SK-N-SH (cell line): Measurements from ENCODE around the gene EGFLAM. TPM values are rescaled to one million over a fixed set of nuclear protein-coding genes. Genes with fewer than 3 reads are reported as not detected.

Experiments
- CTCF ChIA-PET: fragments of 300-600, 350-600 bp; formaldehyde crosslinking; extraction: SDS; loops from one replicate; lab custom pipeline; 2021; lab: Yijun Ruan, JAX
- POLR2A ChIA-PET: fragments of 350-600 bp; sonication (Branson Sonifier 250); formaldehyde crosslinking; extraction: SDS; loops from one replicate; lab custom pipeline; 2020; ENCODE audit warnings: antibody characterized with exemption, inconsistent platforms; lab: Yijun Ruan, JAX
- DNase-seq: peaks from one replicate; pipeline ENCODE4 v3.0.0; 2012
- H2AFZ ChIP-seq: fragments of 200-600 bp; sonication (generic); 2 replicates; pipeline ENCODE4 v1.8.1; 2016; ENCODE audit warnings: antibody characterized with exemption, mild to moderate bottlenecking, low read depth
- H3F3A ChIP-seq: fragments of 200-600 bp; sonication (generic); replicated peaks from 2 replicates; pipeline ENCODE3; 2016; ENCODE audit warnings: antibody characterized with exemption, mild to moderate bottlenecking; ENCODE audit not compliant: insufficient read depth
- H3K27ac ChIP-seq, 2 experiments: fragments of 200-500 bp in 1 of 2; fragments of 200-600 bp in 1 of 2; sonication (Bioruptor generic) in 1 of 2; sonication (generic), shearing (Covaris generic) in 1 of 2; 2 replicates each; pipeline versions ENCODE4 v1.5.1 to v1.6.1; 2014 to 2016; ENCODE audit warnings: low read depth in 2 of 2, inconsistent platforms in 1 of 2, low read length in 1 of 2, mild to moderate bottlenecking in 1 of 2, mixed read lengths in 1 of 2
- H3K27me3 ChIP-seq: fragments of 200-600 bp; sonication (generic), shearing (Covaris generic); 2 replicates; pipeline ENCODE4 v1.6.1; 2016; ENCODE audit warnings: mixed run types; ENCODE audit not compliant: insufficient read depth
- H3K36me3 ChIP-seq, 2 experiments: fragments of 200-500 bp in 1 of 2; fragments of 200-600 bp in 1 of 2; sonication (Bioruptor generic) in 1 of 2; sonication (generic) in 1 of 2; replicated peaks in 1 of 2; 2 replicates each; pipeline versions ENCODE3 to v1.5.1; 2014 to 2016; ENCODE audit warnings: low read length in 1 of 2, mild to moderate bottlenecking in 1 of 2; ENCODE audit not compliant: insufficient read depth in 2 of 2, control insufficient read depth in 1 of 2
- H3K4me1 ChIP-seq, 2 experiments: fragments of 200-500 bp in 1 of 2; fragments of 200-600 bp in 1 of 2; sonication (Bioruptor generic) in 1 of 2; sonication (generic), shearing (Covaris generic) in 1 of 2; 2 replicates each; pipeline versions ENCODE4 v1.5.1 to v1.6.1; 2014 to 2016; ENCODE audit warnings: low read depth in 1 of 2, low read length in 1 of 2, mixed run types in 1 of 2; ENCODE audit not compliant: insufficient read depth in 2 of 2, control insufficient read depth in 1 of 2
- H3K4me2 ChIP-seq: fragments of 200-600 bp; sonication (generic), shearing (Covaris generic); 2 replicates; pipeline ENCODE4 v1.6.1; 2017; ENCODE audit warnings: mixed run types
- H3K4me3 ChIP-seq, 2 experiments: fragments of 200-500 bp in 1 of 2; fragments of 200-600 bp in 1 of 2; sonication (Bioruptor generic) in 1 of 2; sonication (generic), shearing (Covaris generic) in 1 of 2; 2 replicates each; pipeline versions ENCODE4 v1.5.1 to v1.8.1; 2014 to 2016; ENCODE audit warnings: low read depth in 2 of 2, inconsistent platforms in 1 of 2, low read length in 1 of 2, mild to moderate bottlenecking in 1 of 2, mixed read lengths in 1 of 2, moderate library complexity in 1 of 2
- H3K79me2 ChIP-seq: fragments of 200-600 bp; sonication (generic); 2 replicates; pipeline ENCODE4 v1.8.1; 2017; ENCODE audit warnings: mild to moderate bottlenecking; ENCODE audit not compliant: insufficient read depth
- H3K9ac ChIP-seq: fragments of 200-600 bp; sonication (generic); 2 replicates; pipeline ENCODE4 v1.6.1; 2017; ENCODE audit warnings: mixed run types
- H3K9me2 ChIP-seq: fragments of 200-600 bp; sonication (generic); 2 replicates; pipeline ENCODE4 v1.6.1; 2017; ENCODE audit warnings: mixed run types
- H3K9me3 ChIP-seq: fragments of 200-600 bp; sonication (generic); 2 replicates; pipeline ENCODE4 v1.6.1; 2017; ENCODE audit warnings: mixed run types, mild to moderate bottlenecking, moderate library complexity
- H4K20me1 ChIP-seq: fragments of 200-600 bp; sonication (generic); 2 replicates; pipeline ENCODE4 v1.6.1; 2017; ENCODE audit warnings: mild to moderate bottlenecking, mixed run types; ENCODE audit not compliant: insufficient read depth
- CHD2 ChIP-seq: fragments of 150-350 bp; IDR thresholded peaks from 2 replicates; pipeline ENCODE4 v1.6.1; 2018; ENCODE audit warnings: low read length; ENCODE audit not compliant: partially characterized antibody
- ELF1 ChIP-seq: IDR thresholded peaks from 2 replicates; pipeline ENCODE4 v1.4.0; 2012
- EZH2phosphoT487 ChIP-seq: fragments of 200-600 bp; sonication (generic); IDR thresholded peaks from 2 replicates; pipeline ENCODE4 v1.6.1; 2017; ENCODE audit warnings: low read depth, mixed run types, mild to moderate bottlenecking, antibody characterized with exemption, moderate library complexity, borderline replicate concordance
- FOXJ3 ChIP-seq: sonication (generic); formaldehyde crosslinking; IDR thresholded peaks from 2 replicates; pipeline ENCODE4 v1.5.1; 2020; ENCODE audit warnings: mild to moderate bottlenecking, missing genetic modification reagents
- FOXM1 ChIP-seq: IDR thresholded peaks from 2 replicates; pipeline ENCODE4 v1.4.0; 2012; ENCODE audit warnings: low read depth, mild to moderate bottlenecking
- GATA2 ChIP-seq: sonication (generic); formaldehyde crosslinking; IDR thresholded peaks from 2 replicates; pipeline ENCODE4 v1.5.0; 2020; ENCODE audit warnings: mild to moderate bottlenecking, missing genetic modification reagents
- MXI1 ChIP-seq: IDR thresholded peaks from 2 replicates; pipeline ENCODE4 v1.6.1; 2012; ENCODE audit warnings: mild to moderate bottlenecking, low read depth, low read length, improper control_type of control experiment
- NFIC ChIP-seq: IDR thresholded peaks from 2 replicates; pipeline ENCODE4 v1.4.0; 2012; ENCODE audit warnings: borderline replicate concordance
- PBX3 ChIP-seq: IDR thresholded peaks from 2 replicates; pipeline ENCODE4; 2012
- RAD21 ChIP-seq: IDR thresholded peaks from 2 replicates; pipeline ENCODE4 v1.6.1; 2012; ENCODE audit warnings: mild to moderate bottlenecking, low read length
- RCOR1 ChIP-seq: fragments of 150-350 bp; IDR thresholded peaks from 2 replicates; pipeline ENCODE4 v1.6.1; 2017; ENCODE audit warnings: antibody characterized with exemption, low read length
- RXRA ChIP-seq: IDR thresholded peaks from 2 replicates; pipeline ENCODE4 v1.4.0; 2012; ENCODE audit warnings: low read depth, mild to moderate bottlenecking, borderline replicate concordance
- SMC3 ChIP-seq: IDR thresholded peaks from 2 replicates; pipeline ENCODE4 v1.6.1; 2012; ENCODE audit warnings: low read depth, low read length, improper control_type of control experiment
- USF2 ChIP-seq: fragments of 150-350 bp; IDR thresholded peaks from 2 replicates; pipeline ENCODE4 v1.6.1; 2017; ENCODE audit warnings: antibody characterized with exemption, low read length, low read depth, borderline replicate concordance
- WGBS: methylation state at CpG from one replicate; pipeline ENCODE4 v1.1.6; 2017; ENCODE audit warnings: low lambda C conversion rate; 5-methylcytosine and 5-hydroxymethylcytosine counted together
- polyA plus RNA-seq, 3 experiments: library from polyadenylated mRNA; depleted of rRNA; stranded (reverse); fragments of >200 nt; gene quantifications; 2 replicates each; pipeline ENCODE4 v1.2.3, GENCODE V29; 2012
- TF ChIP-seq, protein P1 (sequence below): IDR thresholded peaks from 2 replicates; pipeline ENCODE4 v1.6.1; 2012; ENCODE audit warnings: mild to moderate bottlenecking, low read depth, low read length, moderate library complexity
- TF ChIP-seq, protein P2 (sequence below): fragments of 150-350 bp; IDR thresholded peaks from 2 replicates; pipeline ENCODE4 v1.6.1; 2016; ENCODE audit warnings: mild to moderate bottlenecking, low read depth, low read length
- TF ChIP-seq, protein P3 (sequence below): IDR thresholded peaks from 2 replicates; pipeline ENCODE4 v1.4.0; 2012; ENCODE audit warnings: low read depth, borderline replicate concordance

The EGFLAM gene
- polyA plus RNA-seq, 1 of the 3 experiments (the other 2 are of a cell fraction): 0.05 TPM

DNA sequence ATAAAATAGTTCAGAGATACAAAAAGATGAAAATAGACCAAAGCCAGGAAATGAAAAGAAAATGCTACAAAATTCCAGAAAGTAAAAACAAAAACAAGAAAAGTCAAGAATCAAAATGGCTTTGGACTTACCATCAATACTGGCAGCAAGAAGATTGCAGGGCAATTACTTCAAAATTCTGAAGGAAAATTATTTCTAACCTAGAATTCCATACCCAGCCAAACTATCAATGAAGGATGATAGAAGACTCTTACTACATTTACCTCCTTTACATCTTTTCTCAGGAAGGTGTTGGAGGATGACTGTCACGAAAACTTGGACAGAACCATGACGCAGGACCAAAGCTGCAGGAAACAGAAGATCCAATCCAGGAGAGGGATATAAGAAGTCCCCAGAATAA is 46.8 kb downstream of the EGFLAM start:
- Histone ChIP-seq H3K4me2 (no peak overlapping the region), H3F3A (no peaks in the 10 kb centered on the region), H3K79me2 (no peaks in the 10 kb centered on the region), H3K27ac (no peak overlapping the region), H3K4me1 (no peaks in the 10 kb centered on the region), H3K4me3 (no peak overlapping the region), H4K20me1 (no peaks in the 10 kb centered on the region), H3K27me3 (no peaks in the 10 kb centered on the region), H3K9ac (no peak overlapping the region), H3K36me3 (no peaks in the 10 kb centered on the region), H3K9me2 (no peaks in the 10 kb centered on the region), H2AFZ (no peak overlapping the region), H3K9me3 (no peaks in the 10 kb centered on the region)
- no peak for DNase-seq
- WGBS: 25% methylated on average over 2 of the region's 2 CpGs
- CTCF ChIA-PET: no interaction called here
- POLR2A ChIA-PET: no interaction called here
- TF ChIP-seq RXRA: no peak
- no peak for TF ChIP-seq RAD21
- TF ChIP-seq, protein P1, sequence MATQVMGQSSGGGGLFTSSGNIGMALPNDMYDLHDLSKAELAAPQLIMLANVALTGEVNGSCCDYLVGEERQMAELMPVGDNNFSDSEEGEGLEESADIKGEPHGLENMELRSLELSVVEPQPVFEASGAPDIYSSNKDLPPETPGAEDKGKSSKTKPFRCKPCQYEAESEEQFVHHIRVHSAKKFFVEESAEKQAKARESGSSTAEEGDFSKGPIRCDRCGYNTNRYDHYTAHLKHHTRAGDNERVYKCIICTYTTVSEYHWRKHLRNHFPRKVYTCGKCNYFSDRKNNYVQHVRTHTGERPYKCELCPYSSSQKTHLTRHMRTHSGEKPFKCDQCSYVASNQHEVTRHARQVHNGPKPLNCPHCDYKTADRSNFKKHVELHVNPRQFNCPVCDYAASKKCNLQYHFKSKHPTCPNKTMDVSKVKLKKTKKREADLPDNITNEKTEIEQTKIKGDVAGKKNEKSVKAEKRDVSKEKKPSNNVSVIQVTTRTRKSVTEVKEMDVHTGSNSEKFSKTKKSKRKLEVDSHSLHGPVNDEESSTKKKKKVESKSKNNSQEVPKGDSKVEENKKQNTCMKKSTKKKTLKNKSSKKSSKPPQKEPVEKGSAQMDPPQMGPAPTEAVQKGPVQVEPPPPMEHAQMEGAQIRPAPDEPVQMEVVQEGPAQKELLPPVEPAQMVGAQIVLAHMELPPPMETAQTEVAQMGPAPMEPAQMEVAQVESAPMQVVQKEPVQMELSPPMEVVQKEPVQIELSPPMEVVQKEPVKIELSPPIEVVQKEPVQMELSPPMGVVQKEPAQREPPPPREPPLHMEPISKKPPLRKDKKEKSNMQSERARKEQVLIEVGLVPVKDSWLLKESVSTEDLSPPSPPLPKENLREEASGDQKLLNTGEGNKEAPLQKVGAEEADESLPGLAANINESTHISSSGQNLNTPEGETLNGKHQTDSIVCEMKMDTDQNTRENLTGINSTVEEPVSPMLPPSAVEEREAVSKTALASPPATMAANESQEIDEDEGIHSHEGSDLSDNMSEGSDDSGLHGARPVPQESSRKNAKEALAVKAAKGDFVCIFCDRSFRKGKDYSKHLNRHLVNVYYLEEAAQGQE: no peak
- no peak for TF ChIP-seq USF2
- no peak for TF ChIP-seq FOXM1
- no peak for TF ChIP-seq RCOR1

DNA sequence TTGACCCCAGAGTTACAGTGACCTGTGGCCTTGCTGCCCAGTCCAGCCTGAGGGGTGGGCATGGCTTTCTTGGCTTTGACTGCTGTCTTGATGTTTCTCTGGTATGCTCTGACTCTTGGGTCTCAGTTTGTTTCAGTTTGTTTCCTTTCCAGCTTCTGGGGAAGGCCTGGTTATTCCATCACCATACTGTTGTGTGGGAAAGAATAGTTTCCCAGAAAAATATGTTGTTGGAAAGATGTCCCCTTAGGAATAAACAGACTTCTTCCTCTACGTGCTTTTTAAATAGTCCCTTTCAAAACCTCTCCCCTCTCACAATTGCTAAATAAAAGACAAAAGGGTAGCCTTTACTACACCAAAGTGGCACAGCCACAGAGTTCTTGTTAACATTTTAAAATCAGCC is 49.5 kb downstream of the EGFLAM start:
- Histone ChIP-seq H3K9ac (no peak overlapping the region), H3F3A (no peaks in the 10 kb centered on the region), H3K9me2 (no peaks in the 10 kb centered on the region), H3K27me3 (no peaks in the 10 kb centered on the region), H3K27ac (no peak overlapping the region), H3K4me3 (no peak overlapping the region), H3K4me1 (no peaks in the 10 kb centered on the region), H3K79me2 (no peaks in the 10 kb centered on the region), H3K9me3 (no peaks in the 10 kb centered on the region), H3K4me2 (no peak overlapping the region), H3K36me3 (no peaks in the 10 kb centered on the region), H4K20me1 (no peaks in the 10 kb centered on the region), H2AFZ (no peak overlapping the region)
- CTCF ChIA-PET: interaction anchor here (1.5 to 2.0 kb wide), 3 partner anchors 10 to 75 kb away, joined by 4 to 6 read pairs (median 5); no protein-coding TSS in a partner anchor
- POLR2A ChIA-PET: no interaction called here
- WGBS: 8% methylated on average over 1 of the region's 1 CpG
- no peak for DNase-seq
- no peak for TF ChIP-seq FOXJ3 (CRISPR knock-in tag)
- TF ChIP-seq SMC3: no peak
- TF ChIP-seq NFIC: no peak
- no peak for TF ChIP-seq PBX3
- TF ChIP-seq, protein P2, sequence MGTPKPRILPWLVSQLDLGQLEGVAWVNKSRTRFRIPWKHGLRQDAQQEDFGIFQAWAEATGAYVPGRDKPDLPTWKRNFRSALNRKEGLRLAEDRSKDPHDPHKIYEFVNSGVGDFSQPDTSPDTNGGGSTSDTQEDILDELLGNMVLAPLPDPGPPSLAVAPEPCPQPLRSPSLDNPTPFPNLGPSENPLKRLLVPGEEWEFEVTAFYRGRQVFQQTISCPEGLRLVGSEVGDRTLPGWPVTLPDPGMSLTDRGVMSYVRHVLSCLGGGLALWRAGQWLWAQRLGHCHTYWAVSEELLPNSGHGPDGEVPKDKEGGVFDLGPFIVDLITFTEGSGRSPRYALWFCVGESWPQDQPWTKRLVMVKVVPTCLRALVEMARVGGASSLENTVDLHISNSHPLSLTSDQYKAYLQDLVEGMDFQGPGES: no peak
- no peak for TF ChIP-seq EZH2phosphoT487
- no peak for TF ChIP-seq CHD2
- TF ChIP-seq GATA2 (CRISPR knock-in tag): no peak
- TF ChIP-seq, protein P3, sequence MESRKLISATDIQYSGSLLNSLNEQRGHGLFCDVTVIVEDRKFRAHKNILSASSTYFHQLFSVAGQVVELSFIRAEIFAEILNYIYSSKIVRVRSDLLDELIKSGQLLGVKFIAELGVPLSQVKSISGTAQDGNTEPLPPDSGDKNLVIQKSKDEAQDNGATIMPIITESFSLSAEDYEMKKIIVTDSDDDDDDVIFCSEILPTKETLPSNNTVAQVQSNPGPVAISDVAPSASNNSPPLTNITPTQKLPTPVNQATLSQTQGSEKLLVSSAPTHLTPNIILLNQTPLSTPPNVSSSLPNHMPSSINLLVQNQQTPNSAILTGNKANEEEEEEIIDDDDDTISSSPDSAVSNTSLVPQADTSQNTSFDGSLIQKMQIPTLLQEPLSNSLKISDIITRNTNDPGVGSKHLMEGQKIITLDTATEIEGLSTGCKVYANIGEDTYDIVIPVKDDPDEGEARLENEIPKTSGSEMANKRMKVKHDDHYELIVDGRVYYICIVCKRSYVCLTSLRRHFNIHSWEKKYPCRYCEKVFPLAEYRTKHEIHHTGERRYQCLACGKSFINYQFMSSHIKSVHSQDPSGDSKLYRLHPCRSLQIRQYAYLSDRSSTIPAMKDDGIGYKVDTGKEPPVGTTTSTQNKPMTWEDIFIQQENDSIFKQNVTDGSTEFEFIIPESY: no peak
- TF ChIP-seq MXI1: no peak
- no peak for TF ChIP-seq ELF1
